Kasumi-1 (cell line): ENCODE data around the gene AMPD1.

Experiments
- DNase-seq, 2 experiments: peaks; one replicate each; lab custom pipeline; 2025; lab: John Stamatoyannopoulos, UW

Gene AMPD1

DNA sequence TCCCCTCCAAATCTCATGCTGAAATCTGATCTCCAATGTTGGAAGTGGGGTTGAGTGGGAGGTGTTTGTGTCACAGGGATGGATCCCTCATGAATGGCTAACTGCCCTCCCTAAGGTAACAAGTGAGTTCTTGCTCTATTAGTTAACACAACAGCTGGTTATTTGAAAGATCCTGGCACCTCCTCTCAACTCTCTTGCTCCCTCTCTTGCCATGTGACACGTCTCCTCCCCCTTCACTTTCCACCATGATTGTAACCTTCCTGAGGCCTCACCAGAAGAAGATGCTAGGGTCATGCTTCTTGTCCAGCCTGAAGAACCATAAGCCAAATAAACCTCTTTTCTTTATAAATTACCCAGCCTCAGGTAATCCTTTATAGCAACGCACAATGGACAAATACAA lies 54.0 kb downstream of the AMPD1 start:
- no peak for DNase-seq

DNA sequence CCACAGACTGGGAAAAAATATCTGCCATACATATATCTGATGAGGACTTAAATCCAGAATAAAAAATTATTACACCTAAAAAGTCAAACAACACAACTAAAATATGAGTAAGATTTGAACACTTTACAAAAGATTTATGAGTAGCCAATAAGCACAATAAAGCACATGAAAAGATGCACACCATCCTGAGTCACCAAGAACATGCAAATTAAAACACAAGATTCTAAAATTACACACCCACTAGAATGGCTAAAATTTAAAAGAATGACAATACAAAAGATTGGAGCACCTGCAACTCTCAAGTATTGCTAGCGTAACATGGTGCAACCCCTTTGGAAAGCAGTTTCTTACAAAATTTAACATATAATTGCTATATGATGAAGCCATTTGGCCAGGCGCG lies 56.4 kb downstream of the AMPD1 start:
- DNase-seq: no peak

DNA sequence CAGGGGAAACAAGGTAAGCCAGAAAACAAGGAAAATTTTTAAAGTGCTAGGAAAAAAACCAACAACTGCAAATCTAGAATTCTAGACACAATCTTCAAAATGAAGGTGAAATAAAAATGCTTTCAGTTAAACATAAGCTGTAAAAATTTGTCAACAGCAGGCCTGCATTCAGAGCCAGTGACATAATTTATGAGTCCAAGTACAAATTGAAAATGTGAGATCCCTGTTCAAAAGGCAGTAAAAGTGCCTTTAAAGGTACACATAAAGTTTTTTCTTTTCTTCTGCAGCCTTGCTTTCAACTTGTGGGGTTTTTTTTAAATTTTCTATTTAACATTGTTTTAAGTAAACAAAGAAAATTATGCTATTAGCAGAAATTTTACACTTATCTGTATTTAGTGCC lies 62.9 kb downstream of the AMPD1 start:
- no peak for DNase-seq

DNA sequence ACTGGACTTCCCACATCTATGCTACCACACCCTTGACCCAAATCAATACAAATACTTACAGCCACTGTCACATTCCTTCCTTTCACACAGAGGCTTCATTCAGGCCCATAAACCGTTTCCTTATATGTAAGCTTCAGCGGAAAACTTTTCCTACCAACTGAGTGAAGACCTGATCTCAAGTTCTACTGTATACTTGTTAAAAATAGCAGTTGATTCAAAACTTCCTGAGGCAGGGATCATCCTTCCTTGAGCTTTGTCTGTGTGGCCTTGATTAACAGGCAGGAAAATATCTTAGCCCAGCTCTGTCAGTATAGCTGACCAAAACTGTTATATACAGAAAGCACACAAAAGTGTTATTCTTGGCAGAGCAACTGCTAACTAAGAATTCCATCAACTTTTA lies 68.2 kb downstream of the AMPD1 start:
- DNase-seq: no peak

DNA sequence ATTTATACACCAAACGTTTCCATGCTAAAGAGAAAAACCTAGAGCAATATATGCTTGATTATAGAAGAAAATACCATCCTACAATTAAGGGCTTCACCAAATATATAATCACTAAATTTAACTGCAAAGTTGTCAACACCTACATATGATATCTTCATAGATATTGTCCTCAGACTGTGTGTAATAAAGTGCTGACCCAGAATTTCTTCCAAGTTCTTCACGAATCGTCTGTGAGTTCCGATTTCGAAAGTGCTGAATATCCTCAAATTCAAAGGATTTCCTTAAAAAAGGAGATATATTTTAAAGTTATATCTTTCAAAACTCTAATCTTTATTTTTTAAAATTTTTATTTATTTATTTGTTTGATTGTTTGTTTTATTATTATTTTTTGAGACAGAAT lies 72.0 kb downstream of the AMPD1 start:
- DNase-seq: no peak
